Gastroesophageal sphincter (tissue), 3 donors: ENCODE data around the gene SLC25A10.

Experiments
- CTCF ChIP-seq, 4 experiments: fragments of 200-600 bp in 2 of 4; fragments of 450-650 bp in 2 of 4; sonication (generic) in 1 of 4; IDR thresholded peaks; one replicate each; pipeline ENCODE4 v1.5.1; 2017 to 2019; ENCODE audit warnings: antibody characterized with exemption in 4 of 4, mild to moderate bottlenecking in 2 of 4, moderate library complexity in 2 of 4
- EP300 ChIP-seq: sonication (generic); formaldehyde crosslinking; IDR thresholded peaks from one replicate; pipeline ENCODE4 v1.6.1; 2017; ENCODE audit warnings: antibody characterized with exemption, mild to moderate bottlenecking
- POLR2A ChIP-seq, 2 donors: fragments of 450-650 bp; IDR thresholded peaks; one replicate each; pipeline ENCODE4 v1.6.1; 2017; ENCODE audit warnings: antibody characterized with exemption in 2 of 2, mild to moderate bottlenecking in 2 of 2, moderate library complexity in 1 of 2
- POLR2AphosphoS5 ChIP-seq: sonication (generic); formaldehyde crosslinking; IDR thresholded peaks from one replicate; pipeline ENCODE4 v1.6.1; 2017; ENCODE audit warnings: antibody characterized with exemption

GRCh38 chr17:81737947-81738800, 26.1 kb downstream of the SLC25A10 start:
- TF ChIP-seq POLR2A (IDR thresholded peaks at IDR 0.05) (no peak), EP300 (no peak), CTCF (IDR thresholded peaks at IDR 0.05) (no peak), POLR2AphosphoS5 (no peak)
